IMR-90 (cell line): ENCODE measurements around the gene BRIP1.

Experiments
- CEBPB ChIP-seq: IDR thresholded peaks from 2 replicates; pipeline ENCODE4 v1.6.1; 2012; ENCODE audit warnings: low read depth, low read length, improper control_type of control experiment
- CTCF ChIP-seq: conservative IDR thresholded peaks from 2 replicates; pipeline ENCODE4 v1.5.1; 2012; ENCODE audit warnings: mild to moderate bottlenecking, low read depth, low read length, improper control_type of control experiment
- ELK1 ChIP-seq: fragments of 150-350 bp; IDR thresholded peaks from 2 replicates; pipeline ENCODE4 v1.6.1; 2016; ENCODE audit warnings: low read depth, mild to moderate bottlenecking, low read length, moderate library complexity, borderline replicate concordance
- FOS ChIP-seq: fragments of 150-350 bp; IDR thresholded peaks from 2 replicates; pipeline ENCODE4 v1.6.1; 2016; ENCODE audit warnings: low read depth, low read length
- MAFK ChIP-seq: IDR thresholded peaks from 2 replicates; pipeline ENCODE4 v1.6.1; 2012; ENCODE audit warnings: low read depth, low read length, improper control_type of control experiment
- MAZ ChIP-seq: IDR thresholded peaks from 2 replicates; pipeline ENCODE4 v1.6.1; 2012; ENCODE audit warnings: low read depth, mild to moderate bottlenecking, low read length, improper control_type of control experiment, moderate library complexity, borderline replicate concordance
- POLR2A ChIP-seq: IDR thresholded peaks from 2 replicates; pipeline ENCODE4 v1.6.1; 2012; ENCODE audit warnings: mild to moderate bottlenecking, low read depth, low read length
- RAD21 ChIP-seq: IDR thresholded peaks from 2 replicates; pipeline ENCODE4 v1.6.1; 2012; ENCODE audit warnings: low read length, improper control_type of control experiment
- SMC3 ChIP-seq: fragments of 150-350 bp; IDR thresholded peaks from 2 replicates; pipeline ENCODE4 v1.6.1; 2016; ENCODE audit warnings: low read depth, mild to moderate bottlenecking, antibody characterized with exemption, low read length, moderate library complexity
- USF2 ChIP-seq: fragments of 150-350 bp; IDR thresholded peaks from 2 replicates; pipeline ENCODE4 v1.6.1; 2017; ENCODE audit warnings: mild to moderate bottlenecking, antibody characterized with exemption, low read length, low read depth

- no peak for TF ChIP-seq CTCF
- TF ChIP-seq ELK1 = no peak
- TF ChIP-seq RAD21 = no peak
- no peak for TF ChIP-seq MAZ
- TF ChIP-seq FOS = no peak
- no peak for TF ChIP-seq POLR2A
- no peak for TF ChIP-seq SMC3
- TF ChIP-seq MAFK = no peak
- no peak for TF ChIP-seq CEBPB
- no peak for TF ChIP-seq USF2
These were observed 28.7 kb downstream of the BRIP1 start for GRCh38 chr17:61834610-61835009.
